ENCODE results near the gene ZNF335. TPM values are rescaled to one million over a fixed set of nuclear protein-coding genes. Genes with fewer than 3 reads are reported as not detected.

ZNF335 gene
- total and polyA plus RNA-seq, 2 of the 13 experiments (the other 11 are each of a cell fraction or from before 2014, with no cell fraction given): 9.7 to 13.7 TPM

DNA sequence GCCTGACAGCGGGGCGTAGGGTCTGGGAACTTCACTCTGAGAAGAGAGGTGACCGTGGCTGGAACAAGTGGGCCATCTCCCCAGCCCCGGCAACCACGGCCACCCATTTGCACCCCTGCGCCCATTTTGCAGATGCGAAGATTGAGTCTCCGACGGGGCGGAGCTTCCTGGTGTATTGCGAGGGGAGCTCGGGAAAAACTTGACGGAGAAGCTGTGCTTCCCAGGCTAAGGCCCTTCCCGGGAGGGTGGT lies 653 bp downstream of the ZNF335 start (continued):
- TF ChIP-seq, protein P1, sequence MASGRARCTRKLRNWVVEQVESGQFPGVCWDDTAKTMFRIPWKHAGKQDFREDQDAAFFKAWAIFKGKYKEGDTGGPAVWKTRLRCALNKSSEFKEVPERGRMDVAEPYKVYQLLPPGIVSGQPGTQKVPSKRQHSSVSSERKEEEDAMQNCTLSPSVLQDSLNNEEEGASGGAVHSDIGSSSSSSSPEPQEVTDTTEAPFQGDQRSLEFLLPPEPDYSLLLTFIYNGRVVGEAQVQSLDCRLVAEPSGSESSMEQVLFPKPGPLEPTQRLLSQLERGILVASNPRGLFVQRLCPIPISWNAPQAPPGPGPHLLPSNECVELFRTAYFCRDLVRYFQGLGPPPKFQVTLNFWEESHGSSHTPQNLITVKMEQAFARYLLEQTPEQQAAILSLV (CRISPR knock-in tag; IDR thresholded peaks at IDR 0.05; ENCODE audit: borderline replicate concordance): peak; percentile 88; the same call in 1 of the 2 replicates
- TF ChIP-seq DR1 (CRISPR knock-in tag; IDR thresholded peaks at IDR 0.05) (no peak), ZEB1 (IDR thresholded peaks at IDR 0.05; ENCODE audit: insufficient replicate concordance, low read depth) (peak; percentile 40), ZNF572 (CRISPR knock-in tag; IDR thresholded peaks at IDR 0.05) (no peak), ZNF343 (CRISPR knock-in tag; IDR thresholded peaks at IDR 0.05) (no peak), SRSF4 (IDR thresholded peaks at IDR 0.05; ENCODE audit: low read depth, low read length, poor library complexity, severe bottlenecking) (no peak), ZNF570 (CRISPR knock-in tag; IDR thresholded peaks at IDR 0.05; ENCODE audit: borderline replicate concordance) (no peak; the same call in 1 of the 2 replicates), ZNF510 (CRISPR knock-in tag; IDR thresholded peaks at IDR 0.05; ENCODE audit: low read depth) (no peak), ZNF644 (CRISPR knock-in tag; IDR thresholded peaks at IDR 0.05; ENCODE audit: low read depth) (no peak), MATR3 (CRISPR knock-in tag; IDR thresholded peaks at IDR 0.05) (no peak), ELF3 (CRISPR knock-in tag; IDR thresholded peaks at IDR 0.05) (no peak; the same call in 1 of the 2 replicates), ZNF292 (CRISPR knock-in tag; IDR thresholded peaks at IDR 0.05; ENCODE audit: borderline replicate concordance, low read depth) (no peak), ISX (CRISPR knock-in tag; conservative IDR thresholded peaks at IDR 0.05) (no peak), ESRRA (CRISPR knock-in tag; IDR thresholded peaks at IDR 0.05; ENCODE audit: low read depth) (no peak), MED13 (CRISPR knock-in tag; IDR thresholded peaks at IDR 0.05) (no peak)
- TF ChIP-seq, protein P2, sequence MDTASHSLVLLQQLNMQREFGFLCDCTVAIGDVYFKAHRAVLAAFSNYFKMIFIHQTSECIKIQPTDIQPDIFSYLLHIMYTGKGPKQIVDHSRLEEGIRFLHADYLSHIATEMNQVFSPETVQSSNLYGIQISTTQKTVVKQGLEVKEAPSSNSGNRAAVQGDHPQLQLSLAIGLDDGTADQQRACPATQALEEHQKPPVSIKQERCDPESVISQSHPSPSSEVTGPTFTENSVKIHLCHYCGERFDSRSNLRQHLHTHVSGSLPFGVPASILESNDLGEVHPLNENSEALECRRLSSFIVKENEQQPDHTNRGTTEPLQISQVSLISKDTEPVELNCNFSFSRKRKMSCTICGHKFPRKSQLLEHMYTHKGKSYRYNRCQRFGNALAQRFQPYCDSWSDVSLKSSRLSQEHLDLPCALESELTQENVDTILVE (CRISPR knock-in tag; IDR thresholded peaks at IDR 0.05): no peak
- TF ChIP-seq, protein P3, sequence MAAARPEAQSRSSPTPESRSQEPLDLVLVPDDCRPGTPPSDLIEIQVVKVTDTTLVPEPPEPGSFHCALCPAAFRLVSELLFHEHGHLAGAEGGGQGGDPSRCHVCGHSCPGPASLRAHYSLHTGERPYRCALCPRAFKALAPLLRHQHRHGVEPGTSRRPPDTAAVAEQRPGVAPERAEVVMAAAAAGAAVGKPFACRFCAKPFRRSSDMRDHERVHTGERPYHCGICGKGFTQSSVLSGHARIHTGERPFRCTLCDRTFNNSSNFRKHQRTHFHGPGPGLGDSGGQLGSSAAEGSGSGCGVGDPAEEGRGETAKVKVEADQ (CRISPR knock-in tag; IDR thresholded peaks at IDR 0.05; ENCODE audit: borderline replicate concordance): 0 out of 2 replicates have a peak, but pooled peaks have one; percentile 15
- TF ChIP-seq, protein P4, sequence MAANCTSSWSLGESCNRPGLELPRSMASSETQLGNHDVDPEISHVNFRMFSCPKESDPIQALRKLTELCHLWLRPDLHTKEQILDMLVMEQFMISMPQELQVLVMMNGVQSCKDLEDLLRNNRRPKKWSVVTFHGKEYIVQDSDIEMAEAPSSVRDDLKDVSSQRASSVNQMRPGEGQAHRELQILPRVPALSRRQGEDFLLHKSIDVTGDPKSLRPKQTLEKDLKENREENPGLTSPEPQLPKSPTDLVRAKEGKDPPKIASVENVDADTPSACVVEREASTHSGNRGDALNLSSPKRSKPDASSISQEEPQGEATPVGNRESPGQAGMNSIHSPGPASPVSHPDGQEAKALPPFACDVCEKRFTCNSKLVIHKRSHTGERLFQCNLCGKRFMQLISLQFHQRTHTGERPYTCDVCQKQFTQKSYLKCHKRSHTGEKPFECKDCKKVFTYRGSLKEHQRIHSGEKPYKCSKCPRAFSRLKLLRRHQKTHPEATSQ (CRISPR knock-in tag; IDR thresholded peaks at IDR 0.05; ENCODE audit: borderline replicate concordance): no peak
- TF ChIP-seq, protein P5, sequence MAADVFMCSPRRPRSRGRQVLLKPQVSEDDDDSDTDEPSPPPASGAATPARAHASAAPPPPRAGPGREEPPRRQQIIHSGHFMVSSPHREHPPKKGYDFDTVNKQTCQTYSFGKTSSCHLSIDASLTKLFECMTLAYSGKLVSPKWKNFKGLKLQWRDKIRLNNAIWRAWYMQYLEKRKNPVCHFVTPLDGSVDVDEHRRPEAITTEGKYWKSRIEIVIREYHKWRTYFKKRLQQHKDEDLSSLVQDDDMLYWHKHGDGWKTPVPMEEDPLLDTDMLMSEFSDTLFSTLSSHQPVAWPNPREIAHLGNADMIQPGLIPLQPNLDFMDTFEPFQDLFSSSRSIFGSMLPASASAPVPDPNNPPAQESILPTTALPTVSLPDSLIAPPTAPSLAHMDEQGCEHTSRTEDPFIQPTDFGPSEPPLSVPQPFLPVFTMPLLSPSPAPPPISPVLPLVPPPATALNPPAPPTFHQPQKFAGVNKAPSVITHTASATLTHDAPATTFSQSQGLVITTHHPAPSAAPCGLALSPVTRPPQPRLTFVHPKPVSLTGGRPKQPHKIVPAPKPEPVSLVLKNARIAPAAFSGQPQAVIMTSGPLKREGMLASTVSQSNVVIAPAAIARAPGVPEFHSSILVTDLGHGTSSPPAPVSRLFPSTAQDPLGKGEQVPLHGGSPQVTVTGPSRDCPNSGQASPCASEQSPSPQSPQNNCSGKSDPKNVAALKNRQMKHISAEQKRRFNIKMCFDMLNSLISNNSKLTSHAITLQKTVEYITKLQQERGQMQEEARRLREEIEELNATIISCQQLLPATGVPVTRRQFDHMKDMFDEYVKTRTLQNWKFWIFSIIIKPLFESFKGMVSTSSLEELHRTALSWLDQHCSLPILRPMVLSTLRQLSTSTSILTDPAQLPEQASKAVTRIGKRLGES (CRISPR knock-in tag; IDR thresholded peaks at IDR 0.05; ENCODE audit: borderline replicate concordance): no peak
- TF ChIP-seq, protein P6, sequence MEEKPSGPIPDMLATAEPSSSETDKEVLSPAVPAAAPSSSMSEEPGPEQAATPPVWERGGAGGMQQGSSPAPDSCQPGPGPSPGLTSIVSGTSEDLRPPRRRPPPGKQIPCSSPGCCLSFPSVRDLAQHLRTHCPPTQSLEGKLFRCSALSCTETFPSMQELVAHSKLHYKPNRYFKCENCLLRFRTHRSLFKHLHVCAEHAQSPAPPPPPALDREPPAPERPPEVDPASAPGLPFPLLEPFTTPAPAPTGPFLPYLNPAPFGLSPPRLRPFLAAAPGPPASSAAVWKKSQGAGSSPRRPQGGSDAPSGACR (CRISPR knock-in tag; IDR thresholded peaks at IDR 0.05): no peak
- TF ChIP-seq, protein P7, sequence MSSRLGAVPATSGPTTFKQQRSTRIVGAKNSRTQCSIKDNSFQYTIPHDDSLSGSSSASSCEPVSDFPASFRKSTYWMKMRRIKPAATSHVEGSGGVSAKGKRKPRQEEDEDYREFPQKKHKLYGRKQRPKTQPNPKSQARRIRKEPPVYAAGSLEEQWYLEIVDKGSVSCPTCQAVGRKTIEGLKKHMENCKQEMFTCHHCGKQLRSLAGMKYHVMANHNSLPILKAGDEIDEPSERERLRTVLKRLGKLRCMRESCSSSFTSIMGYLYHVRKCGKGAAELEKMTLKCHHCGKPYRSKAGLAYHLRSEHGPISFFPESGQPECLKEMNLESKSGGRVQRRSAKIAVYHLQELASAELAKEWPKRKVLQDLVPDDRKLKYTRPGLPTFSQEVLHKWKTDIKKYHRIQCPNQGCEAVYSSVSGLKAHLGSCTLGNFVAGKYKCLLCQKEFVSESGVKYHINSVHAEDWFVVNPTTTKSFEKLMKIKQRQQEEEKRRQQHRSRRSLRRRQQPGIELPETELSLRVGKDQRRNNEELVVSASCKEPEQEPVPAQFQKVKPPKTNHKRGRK (CRISPR knock-in tag; IDR thresholded peaks at IDR 0.05): no peak

Measured in HepG2 (cell line).